GM21526 (cell line): ENCODE data around the gene NDFIP2.

Source experiments
- ATAC-seq: cut with Tn5 transposase; IDR thresholded peaks from one replicate; pipeline ENCODE4 v1.9.1; 2021; ENCODE audit warnings: moderate library complexity; ENCODE audit not compliant: unreplicated experiment, low FRiP score

Gene NDFIP2, protein sequence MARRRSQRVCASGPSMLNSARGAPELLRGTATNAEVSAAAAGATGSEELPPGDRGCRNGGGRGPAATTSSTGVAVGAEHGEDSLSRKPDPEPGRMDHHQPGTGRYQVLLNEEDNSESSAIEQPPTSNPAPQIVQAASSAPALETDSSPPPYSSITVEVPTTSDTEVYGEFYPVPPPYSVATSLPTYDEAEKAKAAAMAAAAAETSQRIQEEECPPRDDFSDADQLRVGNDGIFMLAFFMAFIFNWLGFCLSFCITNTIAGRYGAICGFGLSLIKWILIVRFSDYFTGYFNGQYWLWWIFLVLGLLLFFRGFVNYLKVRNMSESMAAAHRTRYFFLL

DNA sequence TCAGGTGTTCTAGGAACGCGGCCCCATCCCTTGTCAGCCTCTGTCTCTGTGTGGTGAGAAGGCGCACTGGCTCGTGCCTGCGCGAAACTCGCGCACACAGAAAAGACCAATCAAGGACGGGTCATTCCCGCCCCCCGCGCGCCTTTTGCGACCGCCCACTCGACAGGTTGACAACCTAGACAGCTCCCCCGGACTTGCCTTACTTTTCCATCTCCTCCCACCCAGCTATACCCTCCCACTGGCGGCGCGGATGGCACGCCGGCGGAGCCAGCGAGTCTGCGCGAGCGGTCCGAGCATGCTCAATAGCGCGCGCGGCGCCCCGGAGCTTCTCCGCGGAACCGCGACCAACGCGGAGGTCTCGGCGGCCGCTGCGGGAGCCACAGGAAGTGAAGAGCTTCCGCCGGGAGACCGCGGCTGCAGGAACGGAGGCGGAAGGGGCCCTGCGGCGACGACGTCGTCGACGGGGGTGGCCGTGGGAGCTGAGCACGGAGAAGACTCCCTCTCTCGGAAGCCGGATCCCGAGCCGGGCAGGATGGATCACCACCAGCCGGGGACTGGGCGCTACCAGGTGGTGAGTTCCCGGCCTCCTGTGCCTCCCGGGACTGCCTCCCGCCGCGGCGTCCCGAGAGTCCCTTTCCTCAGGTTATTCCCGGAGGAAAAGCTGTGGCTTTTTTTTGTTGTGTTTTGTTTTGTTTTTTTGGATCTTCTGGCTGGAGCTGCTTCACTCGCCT, at the start of gene NDFIP2:
NDFIP2 (plus strand) TSS at position 202 of the 731 bp plus-strand sequence; CDS start at position 251, 49 bp downstream.
- ATAC-seq, result peak; percentile 90

DNA sequence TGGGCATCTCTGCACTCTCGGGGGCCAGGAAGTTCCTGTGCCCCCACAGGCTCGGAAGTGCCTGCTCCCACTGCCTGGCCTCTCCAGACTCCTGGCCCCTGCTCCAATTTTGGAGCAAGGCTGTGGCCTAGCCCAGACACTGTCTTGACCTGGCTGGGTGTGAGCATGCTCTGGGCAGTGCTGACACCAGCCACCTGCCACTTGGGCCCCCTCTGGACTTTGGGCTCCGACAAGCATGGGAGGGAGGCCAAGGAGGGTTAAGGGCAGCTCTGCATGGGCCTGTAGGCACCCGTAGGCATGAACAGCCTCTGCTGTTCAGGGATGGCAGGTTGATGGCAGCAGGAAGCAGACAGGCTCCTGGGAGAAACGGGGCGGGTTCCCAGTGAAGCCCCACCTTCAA, 48.9 kb upstream of the NDFIP2 start:
- ATAC-seq, result no peak

DNA sequence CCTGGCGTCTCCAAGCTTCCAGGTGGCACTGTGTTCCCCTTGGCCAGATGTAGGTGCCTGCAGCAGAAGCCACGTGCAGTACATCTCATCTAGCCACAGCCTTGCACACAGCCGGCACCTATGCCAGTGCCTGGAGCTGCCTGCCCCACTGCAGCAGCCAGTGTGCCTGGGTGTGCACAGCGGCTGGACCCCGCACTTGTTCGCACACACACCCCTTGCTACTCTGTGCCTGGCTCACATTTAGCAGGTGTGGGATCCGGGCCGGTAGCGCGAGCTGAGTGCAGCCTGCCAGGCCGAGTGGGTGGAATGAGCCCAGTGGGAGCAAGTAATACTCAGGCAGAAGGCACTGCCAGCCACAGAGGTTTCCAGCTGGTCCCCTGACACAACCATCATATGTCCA, 48.0 kb upstream of the NDFIP2 start:
- no peak for ATAC-seq

DNA sequence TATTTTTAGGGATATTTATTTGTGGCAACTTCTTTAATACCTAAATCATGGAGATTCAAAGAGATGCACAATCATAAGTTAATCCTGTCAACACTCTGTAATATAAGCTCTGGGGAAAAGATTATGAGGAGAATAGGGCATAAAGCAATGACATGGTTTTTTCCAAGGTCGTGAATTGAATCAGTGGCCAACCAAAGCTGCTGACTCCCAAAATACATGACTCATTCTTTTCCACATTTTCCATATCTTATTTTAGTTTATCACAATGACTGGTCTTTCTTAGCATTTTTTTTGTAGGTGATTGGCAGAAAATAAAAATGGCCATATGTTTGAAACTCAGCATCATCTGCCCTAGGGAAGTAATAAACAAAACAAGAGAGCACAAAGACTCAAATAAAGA, 46.4 kb upstream of the NDFIP2 start:
- ATAC-seq, result no peak

DNA sequence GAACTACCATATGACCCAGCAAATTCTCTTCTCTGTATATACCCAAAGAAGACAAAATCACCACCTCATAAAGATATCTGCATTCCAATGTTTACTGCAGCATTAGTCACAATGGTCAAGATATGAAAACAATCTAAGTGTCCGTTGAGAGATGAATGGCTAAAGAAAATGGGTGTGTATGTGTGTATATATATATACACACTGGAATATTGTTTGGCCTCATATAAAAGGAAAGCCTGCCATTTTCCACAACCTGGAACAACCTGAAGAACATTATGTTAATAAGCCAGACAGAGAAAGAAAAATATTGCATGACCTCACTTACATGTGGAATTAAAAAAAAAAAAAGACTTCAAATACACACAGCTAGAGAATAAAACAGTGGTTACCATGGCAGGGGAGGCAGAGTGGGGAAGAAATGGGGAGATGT, 45.4 kb upstream of the NDFIP2 start:
- ATAC-seq, result no peak

DNA sequence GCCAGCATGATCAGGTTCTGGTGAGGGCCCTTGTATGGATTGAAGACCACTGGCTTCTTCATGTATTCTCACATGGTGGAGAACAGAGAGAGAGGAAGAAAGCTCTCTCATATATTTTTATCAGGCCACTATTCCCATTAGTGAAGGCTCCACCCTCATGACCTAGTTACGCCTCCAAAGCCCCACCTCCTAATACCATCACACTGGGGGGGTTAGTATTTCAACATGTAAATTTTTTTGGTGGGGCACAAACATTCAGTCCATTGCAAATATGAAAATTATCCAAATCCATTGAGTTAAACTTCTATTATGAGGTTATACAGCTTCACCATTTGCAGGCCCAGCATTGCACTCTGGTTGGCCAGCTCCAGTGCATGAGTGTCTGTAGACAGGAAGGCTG, 41.7 kb upstream of the NDFIP2 start:
- no peak for ATAC-seq

DNA sequence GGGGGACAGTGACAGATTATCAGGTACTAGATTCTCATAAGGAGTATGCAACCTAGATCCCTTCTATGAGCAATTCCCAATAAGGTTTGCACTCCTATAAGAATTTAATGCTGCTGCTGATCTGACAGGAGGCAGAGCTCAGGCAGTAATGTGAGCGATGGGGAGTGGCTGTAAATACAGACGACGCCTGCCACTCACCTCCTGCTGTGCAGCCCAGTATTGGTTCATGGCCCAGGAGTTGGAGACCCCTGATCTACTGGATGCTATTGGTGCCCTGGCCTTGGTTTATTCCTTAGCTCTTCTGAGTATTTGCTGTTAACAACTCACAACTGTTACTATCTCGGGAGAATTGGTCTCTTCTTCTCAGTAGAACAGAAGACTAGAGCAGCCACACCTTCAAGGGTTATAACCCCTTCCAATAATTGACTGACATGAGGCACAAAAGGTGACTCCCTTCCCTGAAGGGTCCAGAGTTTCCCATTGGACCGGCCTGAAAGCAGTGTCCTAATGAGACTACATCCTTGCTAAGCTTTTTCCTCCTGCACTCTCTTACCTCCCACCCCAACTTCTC, 39.9 kb upstream of the NDFIP2 start:
- ATAC-seq, result no peak

DNA sequence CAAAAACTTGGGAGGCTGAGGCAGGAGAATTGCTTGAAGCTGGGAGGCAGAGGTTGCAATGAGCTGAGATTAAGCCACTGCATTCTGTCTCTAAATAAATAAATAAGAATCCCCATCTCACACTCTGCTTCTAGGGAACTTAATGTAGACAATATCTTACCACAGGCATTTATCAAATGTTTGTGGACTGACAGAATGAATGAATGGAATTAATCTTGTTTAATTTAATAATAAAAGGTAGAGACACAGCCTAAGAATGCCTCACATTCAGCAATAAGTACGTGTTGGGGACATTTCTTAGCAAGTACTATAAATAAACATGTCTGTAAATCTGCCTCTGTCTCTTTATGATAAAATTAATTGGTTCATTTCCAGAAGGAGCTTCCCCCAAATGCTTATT, 38.7 kb upstream of the NDFIP2 start:
- no peak for ATAC-seq

DNA sequence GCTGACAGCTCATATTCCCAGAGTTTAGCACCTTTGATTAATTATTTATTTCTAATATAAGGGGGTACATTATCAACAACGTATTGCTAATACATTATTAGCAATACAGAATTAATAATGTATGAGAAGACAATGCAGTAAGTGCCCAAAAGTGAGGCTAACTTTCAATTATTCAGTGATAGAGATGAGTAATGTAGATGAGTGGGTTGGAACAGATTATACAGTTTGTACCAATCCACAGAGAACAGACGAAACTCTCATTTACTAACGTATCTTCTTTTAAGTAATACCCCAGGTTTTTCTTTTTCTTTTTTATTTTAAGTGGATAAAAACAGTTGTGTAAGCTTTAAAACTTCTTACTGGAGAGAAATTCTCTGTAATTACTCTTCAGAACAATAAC, 38.2 kb upstream of the NDFIP2 start:
- no peak for ATAC-seq

DNA sequence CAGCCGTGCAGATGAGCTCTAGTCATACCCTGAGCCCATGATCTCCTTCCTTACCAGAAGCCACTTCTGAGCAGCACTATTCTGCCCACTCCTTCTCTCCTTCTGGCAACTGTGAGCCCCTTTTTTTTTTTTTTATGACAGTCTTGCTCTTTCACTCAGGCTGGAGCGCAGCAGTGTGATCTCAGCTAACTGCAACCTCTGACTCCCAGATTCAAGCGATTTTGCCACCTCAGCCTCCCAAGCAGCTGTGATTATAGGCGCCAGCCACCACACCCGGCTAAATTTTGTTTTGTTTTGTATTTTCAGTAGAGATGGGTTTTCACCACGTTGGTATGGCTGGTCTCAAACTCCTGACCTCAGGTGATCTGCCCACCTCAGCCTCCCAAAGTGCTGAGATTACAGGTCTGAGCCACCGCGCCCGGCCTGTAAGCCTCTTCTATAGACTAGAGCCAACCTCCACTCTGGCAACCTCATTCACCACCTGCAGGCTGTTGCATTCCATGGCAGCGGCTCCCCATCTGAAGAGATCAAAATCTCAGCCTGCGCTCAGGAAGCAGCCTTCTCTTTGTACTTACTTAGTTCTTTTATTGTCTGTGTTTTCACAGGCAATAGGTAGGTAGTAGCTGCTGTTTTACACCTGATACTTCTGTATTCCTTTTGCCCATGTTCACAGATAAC, 34.8 kb upstream of the NDFIP2 start:
- no peak for ATAC-seq

DNA sequence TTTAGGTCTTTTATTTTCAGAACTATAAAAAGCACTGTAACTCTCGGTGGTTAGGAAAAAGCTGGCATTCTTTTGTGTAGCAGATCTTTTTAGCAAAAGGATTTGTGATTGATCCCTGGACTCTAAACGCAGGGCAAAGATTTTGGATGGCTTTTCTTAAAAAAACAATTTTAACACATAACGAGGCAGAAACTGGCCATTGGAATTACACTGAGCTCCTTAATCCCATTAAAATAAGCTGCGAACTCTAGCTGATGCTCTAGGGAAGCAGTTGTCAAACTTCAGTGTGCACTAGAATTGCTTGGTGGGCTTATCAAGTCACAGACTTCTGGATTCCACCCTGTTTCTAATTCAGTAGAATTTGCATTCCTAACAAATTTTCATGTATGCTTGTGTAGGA, 33.8 kb upstream of the NDFIP2 start:
- no peak for ATAC-seq

DNA sequence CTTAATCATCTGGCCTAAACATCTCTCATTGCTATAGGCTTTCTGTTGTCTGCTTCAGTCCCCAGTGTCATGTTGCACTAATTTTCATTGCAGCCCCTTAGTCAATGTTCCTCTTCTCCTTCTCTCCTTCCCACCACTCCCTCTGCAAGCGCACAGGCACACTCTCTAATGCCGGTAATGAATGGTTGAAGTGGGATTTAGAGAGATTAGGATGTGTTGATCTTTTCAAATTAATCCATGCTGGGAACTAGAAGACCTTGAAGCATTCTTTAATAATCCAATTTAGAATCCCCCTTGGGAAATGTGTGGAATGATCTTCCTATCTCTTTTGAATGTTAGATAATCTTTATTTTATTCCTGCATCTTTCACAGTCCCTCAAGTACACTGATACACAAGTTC, 33.2 kb upstream of the NDFIP2 start:
- ATAC-seq, result no peak

DNA sequence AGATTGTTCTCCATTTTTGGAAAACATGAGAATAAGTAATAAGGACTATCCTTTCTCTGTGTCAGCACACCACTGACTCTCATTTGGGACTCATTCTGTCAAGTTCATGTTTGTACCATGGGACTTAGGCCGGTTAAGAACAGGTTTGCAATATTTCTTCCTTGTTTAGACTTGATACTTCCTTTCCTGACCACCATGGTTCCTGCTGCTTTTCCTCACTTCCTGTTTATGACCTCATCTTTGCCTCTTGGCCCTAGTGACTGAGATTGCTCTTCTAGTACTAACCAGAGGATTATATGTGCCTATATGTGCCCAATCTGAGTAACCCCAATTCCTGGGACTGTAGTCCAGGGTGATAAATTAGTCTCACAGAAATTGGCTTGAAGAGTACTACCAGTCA, 32.5 kb upstream of the NDFIP2 start:
- no peak for ATAC-seq

DNA sequence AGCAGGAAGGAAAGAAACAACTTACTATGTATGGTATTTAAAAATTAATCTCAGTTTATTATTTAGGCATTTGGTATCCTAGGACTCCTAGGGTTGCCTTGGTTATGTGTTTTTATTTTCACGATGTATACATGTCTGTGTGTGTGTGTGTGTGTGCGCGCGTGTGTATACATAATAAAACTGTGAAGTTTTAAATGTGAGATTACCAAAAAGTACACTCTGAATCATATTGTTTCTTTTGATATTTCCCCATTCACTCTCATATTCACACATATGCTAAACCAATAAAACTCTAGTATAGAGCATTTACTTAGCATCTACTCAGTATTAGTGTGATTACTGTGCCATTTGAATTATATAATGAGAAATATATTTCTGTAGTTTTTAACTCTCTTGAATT, 30.8 kb upstream of the NDFIP2 start:
- no peak for ATAC-seq

DNA sequence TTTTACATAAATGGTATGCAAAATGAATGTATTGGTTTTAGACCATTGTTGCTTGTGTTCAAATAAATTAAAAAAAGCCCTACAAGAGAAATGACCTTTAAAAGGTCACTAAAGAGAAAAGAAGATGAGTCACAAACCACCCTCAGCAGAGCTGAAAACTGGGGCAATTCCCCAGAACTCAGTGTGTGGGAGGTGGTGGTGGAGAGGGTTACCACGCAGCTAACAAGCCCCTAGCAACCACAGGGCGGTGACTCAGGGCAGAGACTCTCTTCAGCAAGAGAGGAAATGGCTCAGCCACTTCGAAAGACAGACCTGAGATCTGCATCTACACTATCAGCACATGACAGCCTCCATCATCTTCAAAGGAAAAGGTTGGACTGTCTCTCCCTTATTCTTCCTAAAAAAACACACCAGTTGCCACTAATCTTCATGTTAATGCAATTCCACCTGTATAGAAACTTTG, 29.4 kb upstream of the NDFIP2 start:
- ATAC-seq, result peak; percentile 99

DNA sequence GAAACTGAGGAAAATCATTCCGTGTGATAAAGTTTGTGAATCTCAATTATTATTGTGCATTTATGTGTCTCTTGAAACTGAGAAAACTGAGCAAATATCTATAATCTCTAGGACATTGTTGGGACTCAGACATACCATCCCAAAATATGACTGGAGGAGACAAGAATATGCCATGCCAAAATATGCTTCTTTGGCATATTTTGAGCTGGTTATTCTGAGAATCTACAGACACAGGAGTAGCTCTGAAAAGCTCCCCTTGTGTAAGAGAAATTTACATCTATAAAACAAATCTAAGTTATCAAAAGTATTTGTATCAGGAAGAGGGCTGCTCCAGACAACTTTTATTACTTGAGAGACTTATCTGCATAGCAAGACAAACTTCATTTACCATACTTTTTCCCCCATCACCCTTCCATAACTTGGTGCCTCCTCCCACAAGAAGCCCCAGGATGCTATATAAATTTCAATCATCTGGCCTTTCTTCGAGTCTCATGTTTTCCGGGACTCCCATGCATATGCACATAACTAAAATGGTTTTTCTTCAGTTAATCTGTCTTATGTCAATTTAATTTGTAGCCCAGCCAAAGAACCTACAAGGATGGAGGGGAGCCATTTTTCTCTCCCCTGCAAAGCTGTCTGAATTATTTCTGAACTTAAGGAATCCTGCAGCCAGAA, 28.6 kb upstream of the NDFIP2 start:
- ATAC-seq, result no peak

DNA sequence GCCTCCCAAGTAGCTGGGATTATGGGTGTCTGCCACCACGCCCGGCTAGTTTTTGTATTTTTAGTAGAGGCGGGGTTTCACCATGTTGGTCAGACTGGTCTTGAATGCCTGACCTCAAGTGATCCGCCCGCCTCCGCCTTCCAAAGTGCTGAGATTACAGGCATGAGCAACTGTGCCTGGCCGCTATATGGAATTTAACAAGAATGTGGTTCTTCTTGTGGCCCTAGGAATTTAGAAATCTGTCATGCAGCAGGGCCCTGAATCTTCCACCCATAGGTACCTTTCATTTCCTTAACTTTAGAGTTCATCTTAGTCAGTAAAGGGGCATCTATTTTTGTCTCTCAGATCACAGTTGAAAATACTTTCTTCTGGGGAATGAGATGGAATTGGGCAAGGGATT, 25.6 kb upstream of the NDFIP2 start:
- ATAC-seq, result no peak

DNA sequence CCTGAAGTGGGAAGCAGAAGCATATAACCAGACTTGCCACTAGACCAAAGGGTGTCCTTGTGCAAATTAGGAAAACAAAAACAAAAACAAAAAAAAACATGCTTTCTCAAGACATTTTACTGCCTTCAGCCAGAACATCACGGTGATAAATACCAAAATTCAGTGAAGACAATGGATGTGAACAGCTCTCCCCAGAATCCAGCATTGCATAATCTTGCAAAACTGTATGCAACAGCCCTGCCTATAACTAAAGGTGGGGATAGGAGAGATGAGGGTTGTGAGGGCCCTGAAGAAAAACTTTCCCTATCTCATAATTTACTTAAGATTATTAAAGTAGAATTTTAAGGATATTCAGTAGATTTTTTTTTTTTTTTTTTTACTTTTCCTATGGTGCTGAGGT, 24.9 kb upstream of the NDFIP2 start:
- ATAC-seq, result no peak

DNA sequence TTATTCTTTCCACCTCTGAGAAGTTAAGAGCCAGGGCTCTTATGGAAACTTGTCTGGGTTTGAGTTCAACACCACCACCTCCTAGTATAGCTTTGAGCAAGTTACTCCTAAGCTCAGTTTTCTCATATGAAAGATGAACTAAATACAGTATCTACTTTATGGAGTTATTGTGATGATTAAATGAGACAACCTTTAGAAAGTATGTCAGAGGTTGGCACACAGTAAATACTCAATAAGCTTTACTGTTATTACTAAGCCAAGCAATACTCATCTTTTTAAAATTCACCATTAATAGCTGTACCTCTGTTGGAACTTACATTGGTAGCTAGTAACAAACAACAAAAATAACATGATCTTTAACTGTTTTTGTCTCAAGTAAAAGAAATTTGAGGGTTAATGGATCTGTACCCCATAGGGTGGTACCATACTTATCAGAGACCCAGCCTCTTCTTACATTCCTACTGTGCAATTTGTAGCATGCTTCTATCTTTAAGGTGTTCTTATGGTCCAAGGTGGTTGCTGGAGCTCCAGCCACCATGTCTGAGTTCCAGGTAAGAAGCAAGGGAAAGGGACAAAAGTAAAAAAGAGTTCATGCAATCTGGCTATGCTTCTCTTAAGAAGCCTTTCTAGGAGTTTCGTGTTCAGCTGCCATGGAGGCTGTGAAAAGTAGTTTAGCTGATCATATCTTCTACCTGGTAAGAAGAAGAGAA, 24.1 kb upstream of the NDFIP2 start:
- peak; percentile 26 for ATAC-seq

DNA sequence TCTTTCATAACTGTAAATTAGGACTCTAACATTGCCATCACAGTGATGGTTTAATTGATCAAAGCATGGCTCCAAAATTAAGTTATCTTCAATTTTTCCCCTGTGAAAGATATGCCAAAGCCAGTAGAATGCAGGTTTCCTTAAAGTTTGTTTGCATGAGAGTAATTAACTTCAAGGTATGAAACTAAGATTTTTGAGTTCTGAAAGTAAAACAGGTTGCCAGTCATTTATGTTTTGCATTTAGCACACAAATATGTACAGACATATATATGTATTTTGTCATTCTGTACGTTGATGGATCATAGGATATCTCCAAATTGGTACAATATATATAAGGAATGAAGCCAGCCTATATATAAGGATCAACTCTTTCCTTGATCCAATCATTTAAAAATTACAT, 23.6 kb upstream of the NDFIP2 start:
- ATAC-seq, result peak; percentile 65
